Vagina (tissue), 2 donors: Measurements from ENCODE around the gene RBM12. TPM values are rescaled to one million over a fixed set of nuclear protein-coding genes. Genes with fewer than 3 reads are reported as not detected.

Source experiments
- DNase-seq, 2 donors: peaks; one replicate each; pipeline ENCODE4 v3.0.0-alpha.2; 2017; ENCODE audit errors: extremely low spot score in 2 of 2
- H3K27ac ChIP-seq: fragments of 200-600 bp; sonication (generic); one replicate; pipeline ENCODE4 v1.5.1; 2019
- H3K27me3 ChIP-seq: fragments of 200-600 bp; sonication (generic); one replicate; pipeline ENCODE4 v1.5.1; 2019
- H3K36me3 ChIP-seq, 2 donors: fragments of 200-600 bp; sonication (generic); one replicate each; pipeline ENCODE4 v1.5.1; 2017 to 2019
- H3K4me1 ChIP-seq: fragments of 200-600 bp; sonication (generic); one replicate; pipeline ENCODE4 v1.5.1; 2019
- H3K4me3 ChIP-seq, 2 donors: fragments of 200-600 bp; sonication (generic); 1 replicate in 1 of 2; 2 replicates in 1 of 2; pipeline ENCODE4 v1.5.1; 2016 to 2019
- H3K9me3 ChIP-seq: fragments of 200-600 bp; sonication (generic); one replicate; pipeline ENCODE4 v1.5.1; 2019
- POLR2A ChIP-seq, 2 donors: fragments of 450-650 bp; IDR thresholded peaks; one replicate each; pipeline ENCODE4 v1.6.1; 2017; ENCODE audit warnings: antibody characterized with exemption in 2 of 2, mild to moderate bottlenecking in 2 of 2, moderate library complexity in 2 of 2
- POLR2AphosphoS5 ChIP-seq, 2 donors: sonication (generic); formaldehyde crosslinking; IDR thresholded peaks; one replicate each; pipeline ENCODE4 v1.9.0; 2017; ENCODE audit warnings: antibody characterized with exemption in 2 of 2, mild to moderate bottlenecking in 2 of 2, low read depth in 1 of 2; ENCODE audit not compliant: insufficient read depth in 1 of 2
- intact Hi-C: fragments of 100-400 bp; cut with DNase I; formaldehyde crosslinking; loops from one replicate; pipeline ENCODE4 v1.15.1; 2023
- total RNA-seq: library from RNA; depleted of rRNA; stranded (reverse); fragments of >200 nt; gene quantifications from one replicate; pipeline ENCODE4 v1.2.3, GENCODE V29; 2016
- TF ChIP-seq, protein P1 (sequence below), 3 experiments: fragments of 450-650 bp in 2 of 3; fragments of 200-600 bp in 1 of 3; sonication (generic) in 1 of 3; IDR thresholded peaks; one replicate each; pipeline ENCODE4 v1.5.1; 2017 to 2019; ENCODE audit warnings: antibody characterized with exemption in 3 of 3, mild to moderate bottlenecking in 2 of 3, moderate library complexity in 2 of 3

Gene RBM12
- total RNA-seq, 1 donor from 2014 or later = 26.8 TPM

DNA sequence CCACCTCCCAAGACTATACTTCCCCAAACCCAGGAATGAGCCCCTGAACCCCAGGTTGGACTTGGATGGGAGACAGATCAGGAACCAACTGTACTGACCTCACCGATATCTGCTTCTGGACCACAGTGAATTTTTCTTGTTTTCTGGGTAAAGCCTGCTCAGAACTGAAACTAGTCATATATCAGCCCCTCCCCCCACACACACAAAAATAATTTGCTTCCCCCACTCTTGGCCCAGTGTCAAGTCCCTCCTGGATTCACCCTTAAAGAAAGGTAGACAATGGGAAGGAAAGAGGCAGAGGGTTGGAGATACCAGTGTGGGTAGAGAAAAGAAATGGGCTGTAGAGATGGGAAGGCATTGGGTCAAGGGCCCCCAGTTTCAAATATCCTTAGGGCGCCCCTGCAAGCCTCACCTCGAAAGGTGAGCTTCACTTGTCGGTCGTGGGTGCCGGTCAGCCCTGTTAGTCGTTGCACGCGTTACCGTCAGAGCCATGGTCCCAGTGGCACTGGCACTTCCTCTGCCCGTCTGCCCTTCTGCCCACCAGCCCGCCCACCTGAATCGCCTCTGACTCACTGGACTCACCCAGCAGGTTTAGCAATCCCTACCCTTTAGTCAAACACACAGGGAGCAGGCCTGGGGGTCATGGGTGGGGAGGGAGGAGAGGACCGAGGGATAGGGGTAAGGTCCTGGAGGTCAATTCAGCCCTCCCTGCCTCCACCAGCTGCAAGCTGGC lies 57.5 kb downstream of the RBM12 start:
- H3K4me1 ChIP-seq = peaks cover under 1% of the 10 kb centered on the region
- no peak overlapping the region for H3K4me3 ChIP-seq
- no peaks in the 10 kb centered on the region for H3K9me3 ChIP-seq
- intact Hi-C loops = no loop called here
- no peak for DNase-seq
- TF ChIP-seq POLR2AphosphoS5 (IDR thresholded peaks at IDR 0.05; ENCODE audit: insufficient read depth in 1 of 2, low read depth in 1 of 2) = no peak
- TF ChIP-seq, protein P1, sequence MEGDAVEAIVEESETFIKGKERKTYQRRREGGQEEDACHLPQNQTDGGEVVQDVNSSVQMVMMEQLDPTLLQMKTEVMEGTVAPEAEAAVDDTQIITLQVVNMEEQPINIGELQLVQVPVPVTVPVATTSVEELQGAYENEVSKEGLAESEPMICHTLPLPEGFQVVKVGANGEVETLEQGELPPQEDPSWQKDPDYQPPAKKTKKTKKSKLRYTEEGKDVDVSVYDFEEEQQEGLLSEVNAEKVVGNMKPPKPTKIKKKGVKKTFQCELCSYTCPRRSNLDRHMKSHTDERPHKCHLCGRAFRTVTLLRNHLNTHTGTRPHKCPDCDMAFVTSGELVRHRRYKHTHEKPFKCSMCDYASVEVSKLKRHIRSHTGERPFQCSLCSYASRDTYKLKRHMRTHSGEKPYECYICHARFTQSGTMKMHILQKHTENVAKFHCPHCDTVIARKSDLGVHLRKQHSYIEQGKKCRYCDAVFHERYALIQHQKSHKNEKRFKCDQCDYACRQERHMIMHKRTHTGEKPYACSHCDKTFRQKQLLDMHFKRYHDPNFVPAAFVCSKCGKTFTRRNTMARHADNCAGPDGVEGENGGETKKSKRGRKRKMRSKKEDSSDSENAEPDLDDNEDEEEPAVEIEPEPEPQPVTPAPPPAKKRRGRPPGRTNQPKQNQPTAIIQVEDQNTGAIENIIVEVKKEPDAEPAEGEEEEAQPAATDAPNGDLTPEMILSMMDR (IDR thresholded peaks at IDR 0.05) = no peak
- no peak for TF ChIP-seq POLR2A (IDR thresholded peaks at IDR 0.05)
- H3K27me3 ChIP-seq = no peaks in the 10 kb centered on the region
- no peaks in the 10 kb centered on the region for H3K36me3 ChIP-seq
- H3K27ac ChIP-seq = no peak overlapping the region

- H3K36me3 ChIP-seq = no peaks in the 10 kb centered on the region
Measured at GRCh38 chr20:35606127-35606526, 58.6 kb downstream of the RBM12 start.

DNA sequence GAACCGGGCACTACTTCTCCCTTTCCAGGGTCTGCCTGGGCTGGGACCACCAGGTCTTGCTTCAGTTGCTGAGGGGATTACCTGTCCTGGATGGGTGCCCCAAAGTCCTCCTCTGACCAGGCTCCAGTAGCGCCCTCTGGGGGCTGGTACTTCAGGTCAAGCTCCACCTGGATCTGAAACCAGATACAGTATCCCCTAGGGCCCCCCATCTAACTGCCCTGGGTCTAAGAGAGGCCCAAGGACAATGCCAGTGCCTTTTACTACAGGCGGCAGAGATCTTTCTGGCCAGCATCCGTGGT lies 60.3 kb downstream of the RBM12 start:
- no peak for TF ChIP-seq POLR2AphosphoS5 (IDR thresholded peaks at IDR 0.05; ENCODE audit: insufficient read depth in 1 of 2, low read depth in 1 of 2)
- TF ChIP-seq, protein P1 (IDR thresholded peaks at IDR 0.05) = no peak
- TF ChIP-seq POLR2A (IDR thresholded peaks at IDR 0.05) = no peak
- H3K27me3 ChIP-seq = no peaks in the 10 kb centered on the region
- intact Hi-C loops = no loop called here
- peaks cover 21% of the 10 kb centered on the region for H3K4me1 ChIP-seq
- no peaks in the 10 kb centered on the region for H3K36me3 ChIP-seq
- no peaks in the 10 kb centered on the region for H3K9me3 ChIP-seq
- no peak for DNase-seq
- no peak overlapping the region for H3K4me3 ChIP-seq
- H3K27ac ChIP-seq = no peak overlapping the region

More at GRCh38 chr20:35606127-35606526, 58.6 kb downstream of the RBM12 start:
- Histone ChIP-seq H3K4me3 (no peak overlapping the region), H3K27ac (no peak overlapping the region), H3K4me1 (peaks cover 11% of the 10 kb centered on the region), H3K9me3 (no peaks in the 10 kb centered on the region), H3K27me3 (no peaks in the 10 kb centered on the region)
- TF ChIP-seq, protein P1 (IDR thresholded peaks at IDR 0.05) = no peak
- TF ChIP-seq POLR2A (IDR thresholded peaks at IDR 0.05) (no peak), POLR2AphosphoS5 (IDR thresholded peaks at IDR 0.05; ENCODE audit: insufficient read depth in 1 of 2, low read depth in 1 of 2) (no peak)
- intact Hi-C loops = no loop called here
- no peak for DNase-seq

DNA sequence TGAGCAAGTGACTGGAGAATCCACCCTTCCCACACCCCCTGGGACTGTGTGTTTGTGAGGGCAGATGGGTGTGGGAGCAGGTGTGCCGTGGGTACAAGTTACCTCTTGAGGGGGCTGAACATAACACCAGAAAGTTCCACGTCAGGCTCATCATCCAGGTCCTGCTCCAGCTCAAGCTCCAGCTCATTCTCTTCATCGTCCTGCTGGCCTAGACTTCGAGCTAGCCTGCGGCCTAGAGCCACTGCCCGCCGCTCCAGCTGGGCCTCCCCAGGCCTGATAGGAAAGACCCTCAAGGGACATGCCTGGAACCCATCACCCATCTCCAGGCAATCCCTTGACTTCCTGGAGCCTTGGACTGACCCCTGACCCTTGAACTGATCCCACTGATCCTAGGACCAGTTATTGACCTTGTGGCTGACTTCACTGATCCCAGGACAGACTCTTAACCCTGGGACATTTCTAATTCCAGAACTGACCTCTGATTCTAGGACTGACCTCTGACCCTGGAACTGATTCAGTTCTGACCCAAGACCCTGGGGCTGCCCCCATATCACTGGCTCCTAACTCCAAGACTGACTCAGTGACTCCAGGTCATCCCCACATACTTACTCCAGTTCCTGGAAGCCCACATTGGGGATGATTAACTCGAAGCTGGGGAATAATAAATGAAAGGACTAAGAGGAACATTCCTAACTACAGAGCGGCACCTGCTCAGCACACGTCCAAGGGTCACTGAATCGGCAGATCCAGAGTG lies 60.8 kb downstream of the RBM12 start:
- H3K27ac ChIP-seq = no peak overlapping the region
- no peak overlapping the region for H3K4me3 ChIP-seq
- H3K9me3 ChIP-seq = no peaks in the 10 kb centered on the region
- intact Hi-C loops = no loop called here
- H3K36me3 ChIP-seq = no peaks in the 10 kb centered on the region
- H3K4me1 ChIP-seq = peaks cover 21% of the 10 kb centered on the region
- no peak for TF ChIP-seq POLR2AphosphoS5 (IDR thresholded peaks at IDR 0.05; ENCODE audit: insufficient read depth in 1 of 2, low read depth in 1 of 2)
- no peak for TF ChIP-seq POLR2A (IDR thresholded peaks at IDR 0.05)
- TF ChIP-seq, protein P1 (IDR thresholded peaks at IDR 0.05) = no peak
- no peaks in the 10 kb centered on the region for H3K27me3 ChIP-seq
- no peak for DNase-seq
